Measurements from ENCODE around the gene TTI1.

The TTI1 gene

DNA sequence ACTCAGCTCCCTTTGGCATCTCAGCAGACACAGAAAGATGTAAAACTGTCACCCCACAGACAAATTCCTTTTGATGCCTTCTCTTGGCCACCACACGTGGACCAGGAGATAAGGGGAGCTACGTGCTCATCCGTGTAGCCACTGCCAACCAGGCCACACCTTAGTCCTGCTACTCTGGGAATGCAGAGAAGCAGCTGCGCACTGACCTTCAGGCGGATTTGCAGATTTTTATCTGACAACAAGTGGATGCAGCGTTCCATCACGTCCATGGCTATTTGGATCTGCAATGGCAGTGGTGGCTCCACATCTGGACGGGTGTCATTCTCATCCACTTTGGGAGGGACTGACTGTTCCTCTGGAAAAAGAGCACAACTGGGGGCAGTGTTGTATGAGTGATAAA, 30.8 kb downstream of the TTI1 start:
- Histone ChIP-seq H3K4me1 (no peaks in the 10 kb centered on the region), H3K27ac (no peak overlapping the region), H3K36me3 (peaks cover 54 to 77% (median 61%) of the 10 kb centered on the region in 3 donors), H3K27me3 (no peaks in the 10 kb centered on the region), H3K9me3 (no peaks in the 10 kb centered on the region), H3K4me3 (no peak overlapping the region)
- TF ChIP-seq, protein P1, sequence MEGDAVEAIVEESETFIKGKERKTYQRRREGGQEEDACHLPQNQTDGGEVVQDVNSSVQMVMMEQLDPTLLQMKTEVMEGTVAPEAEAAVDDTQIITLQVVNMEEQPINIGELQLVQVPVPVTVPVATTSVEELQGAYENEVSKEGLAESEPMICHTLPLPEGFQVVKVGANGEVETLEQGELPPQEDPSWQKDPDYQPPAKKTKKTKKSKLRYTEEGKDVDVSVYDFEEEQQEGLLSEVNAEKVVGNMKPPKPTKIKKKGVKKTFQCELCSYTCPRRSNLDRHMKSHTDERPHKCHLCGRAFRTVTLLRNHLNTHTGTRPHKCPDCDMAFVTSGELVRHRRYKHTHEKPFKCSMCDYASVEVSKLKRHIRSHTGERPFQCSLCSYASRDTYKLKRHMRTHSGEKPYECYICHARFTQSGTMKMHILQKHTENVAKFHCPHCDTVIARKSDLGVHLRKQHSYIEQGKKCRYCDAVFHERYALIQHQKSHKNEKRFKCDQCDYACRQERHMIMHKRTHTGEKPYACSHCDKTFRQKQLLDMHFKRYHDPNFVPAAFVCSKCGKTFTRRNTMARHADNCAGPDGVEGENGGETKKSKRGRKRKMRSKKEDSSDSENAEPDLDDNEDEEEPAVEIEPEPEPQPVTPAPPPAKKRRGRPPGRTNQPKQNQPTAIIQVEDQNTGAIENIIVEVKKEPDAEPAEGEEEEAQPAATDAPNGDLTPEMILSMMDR (IDR thresholded peaks at IDR 0.05), result no peak
- DNase-seq, result no peak
- intact Hi-C loops (cut with DNase I; ENCODE audit: low total_unique reads), result no loop called here

DNA sequence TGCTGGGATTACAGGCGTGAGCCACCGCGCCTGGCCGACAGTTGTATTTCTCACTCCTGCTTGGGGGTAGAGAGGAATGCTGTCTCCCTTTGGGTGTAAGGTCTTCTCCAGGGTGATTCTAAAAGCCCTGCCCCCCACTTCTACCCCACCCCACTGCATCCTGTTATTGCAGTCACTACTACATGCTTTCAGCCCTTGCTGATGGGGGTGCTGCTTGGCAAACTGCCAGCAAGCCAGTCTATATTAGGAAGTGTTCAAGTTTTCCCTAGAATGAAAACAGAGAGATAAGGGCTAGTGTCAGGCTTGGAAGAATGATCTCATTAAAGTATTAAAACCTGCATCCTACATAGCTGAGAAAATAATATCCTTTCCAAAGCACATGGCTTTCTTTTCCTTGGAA, 31.3 kb downstream of the TTI1 start:
- no peak overlapping the region for H3K4me3 ChIP-seq
- DNase-seq, result no peak
- intact Hi-C loops (cut with DNase I; ENCODE audit: low total_unique reads), result no loop called here
- no peaks in the 10 kb centered on the region for H3K4me1 ChIP-seq
- H3K9me3 ChIP-seq, result no peaks in the 10 kb centered on the region
- peaks cover 57 to 82% (median 65%) of the 10 kb centered on the region in 3 donors for H3K36me3 ChIP-seq
- TF ChIP-seq, protein P1 (IDR thresholded peaks at IDR 0.05), result no peak
- no peak overlapping the region for H3K27ac ChIP-seq
- no peaks in the 10 kb centered on the region for H3K27me3 ChIP-seq

DNA sequence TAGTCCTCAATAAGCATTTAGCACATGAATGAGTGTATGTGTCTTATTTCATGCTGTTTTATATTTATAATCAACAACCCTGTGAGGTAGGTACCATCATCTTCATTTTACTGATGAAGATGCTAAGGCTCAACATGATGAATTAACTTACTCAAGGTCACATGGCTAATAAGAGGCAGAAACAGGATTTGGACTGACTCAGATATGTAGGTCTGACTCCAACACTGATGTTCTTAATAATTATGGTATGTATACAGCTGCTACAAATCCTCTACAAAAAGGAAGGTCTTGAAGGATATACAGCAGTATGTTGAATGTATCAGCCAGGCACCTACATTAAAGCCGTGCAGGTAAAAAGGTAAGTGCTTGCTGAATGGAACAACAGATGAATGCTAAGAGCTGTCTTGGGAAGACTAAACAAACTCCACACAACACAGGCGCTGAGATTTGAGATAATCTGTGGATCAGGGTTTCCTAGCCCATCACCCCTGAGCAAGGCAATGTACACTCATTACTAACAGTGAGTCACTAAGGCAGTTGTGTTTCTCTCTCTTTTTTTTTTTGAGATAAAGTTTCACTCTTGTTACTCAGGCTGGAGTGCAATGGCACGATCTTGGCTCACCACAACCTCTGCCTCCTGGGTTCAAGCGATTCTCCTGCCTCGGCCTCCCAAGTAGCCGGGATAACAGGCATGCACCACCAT, 31.9 kb downstream of the TTI1 start:
- no peaks in the 10 kb centered on the region for H3K9me3 ChIP-seq
- peaks cover 60 to 87% (median 72%) of the 10 kb centered on the region in 3 donors for H3K36me3 ChIP-seq
- H3K4me1 ChIP-seq, result no peaks in the 10 kb centered on the region
- H3K4me3 ChIP-seq, result no peak overlapping the region
- TF ChIP-seq, protein P1 (IDR thresholded peaks at IDR 0.05), result no peak
- intact Hi-C loops (cut with DNase I; ENCODE audit: low total_unique reads), result no loop called here
- no peaks in the 10 kb centered on the region for H3K27me3 ChIP-seq
- H3K27ac ChIP-seq, result no peak overlapping the region
- no peak for DNase-seq

DNA sequence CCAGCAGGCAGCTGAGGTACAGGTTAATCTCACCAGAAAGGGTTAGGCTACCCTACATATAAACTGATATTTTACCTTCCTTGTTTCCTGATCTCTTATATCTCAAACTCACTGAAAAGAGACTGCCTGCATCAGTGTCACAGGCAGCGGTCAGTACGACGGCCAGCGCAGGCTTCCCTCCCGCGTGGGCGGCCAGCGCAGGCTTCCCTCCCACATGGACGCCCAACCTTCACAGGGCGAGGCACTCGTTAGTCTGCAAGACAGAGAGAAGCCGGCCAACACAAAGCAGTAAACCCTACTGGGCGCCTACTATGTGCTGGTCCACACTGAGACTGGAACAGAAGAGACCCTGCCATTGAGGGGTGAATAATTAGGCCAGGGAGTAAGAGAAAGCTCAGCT, 33.0 kb downstream of the TTI1 start:
- intact Hi-C loops (cut with DNase I; ENCODE audit: low total_unique reads), result no loop called here
- Histone ChIP-seq H3K27me3 (no peaks in the 10 kb centered on the region), H3K27ac (no peak overlapping the region), H3K36me3 (peaks cover 65 to 94% (median 81%) of the 10 kb centered on the region in 3 donors), H3K4me1 (no peaks in the 10 kb centered on the region), H3K4me3 (no peak overlapping the region), H3K9me3 (no peaks in the 10 kb centered on the region)
- TF ChIP-seq, protein P1 (IDR thresholded peaks at IDR 0.05), result no peak
- DNase-seq, result no peak

DNA sequence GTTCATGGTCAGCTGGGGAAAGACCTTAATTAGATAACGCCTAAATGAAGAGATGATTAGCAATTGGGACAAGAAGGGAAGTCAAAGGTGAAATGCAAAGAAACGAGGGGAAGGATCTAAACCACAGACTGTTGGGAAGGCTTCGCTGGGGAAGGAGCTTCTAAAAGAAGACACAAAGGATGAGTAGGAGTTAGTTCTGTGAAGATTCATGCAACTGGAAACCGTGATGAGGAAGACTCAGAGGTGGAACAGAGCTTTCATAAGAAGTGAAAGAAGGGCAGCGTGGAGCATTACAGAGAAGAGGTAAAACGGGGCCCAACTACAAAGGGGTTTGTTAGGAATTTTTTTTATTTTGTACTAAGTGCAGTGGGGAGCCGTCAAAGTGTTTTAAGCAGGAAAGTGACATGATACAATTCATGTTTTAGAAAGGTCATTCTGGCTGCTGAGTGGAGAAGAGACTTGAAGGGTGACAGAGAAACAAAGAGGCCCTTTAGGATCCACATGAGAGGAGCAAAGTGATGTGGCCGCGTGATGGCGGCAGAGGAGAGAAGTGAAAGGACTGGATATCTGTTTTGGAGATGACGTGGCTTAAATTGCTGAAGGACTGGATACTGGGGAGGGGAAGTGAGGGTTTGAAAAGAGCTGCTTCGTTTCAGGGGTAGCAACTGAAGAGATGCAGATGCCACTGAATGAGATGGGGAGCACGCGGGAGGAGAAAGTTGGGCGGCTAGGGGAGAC, 33.6 kb downstream of the TTI1 start:
- Histone ChIP-seq H3K4me3 (no peak overlapping the region), H3K36me3 (peaks cover 71 to 100% (median 81%) of the 10 kb centered on the region in 3 donors), H3K9me3 (no peaks in the 10 kb centered on the region), H3K27me3 (no peaks in the 10 kb centered on the region), H3K4me1 (no peaks in the 10 kb centered on the region), H3K27ac (no peak overlapping the region)
- intact Hi-C loops (cut with DNase I; ENCODE audit: low total_unique reads), result no loop called here
- no peak for DNase-seq
- TF ChIP-seq, protein P1 (IDR thresholded peaks at IDR 0.05), result no peak

Data from tibial artery (tissue), 4 donors.